GM12874 (cell line): ENCODE results near the gene SRPK3.

Experiments used
- CTCF ChIP-seq: IDR thresholded peaks from 2 replicates; pipeline ENCODE4 v1.5.1; 2011; ENCODE audit warnings: low read depth, mild to moderate bottlenecking, control low read depth, low read length, moderate library complexity; ENCODE audit not compliant: insufficient read depth

The SRPK3 gene

GRCh38 chrX:153828308-153828707 lies 47.5 kb downstream of the SRPK3 start:
- no peak for TF ChIP-seq CTCF

DNA sequence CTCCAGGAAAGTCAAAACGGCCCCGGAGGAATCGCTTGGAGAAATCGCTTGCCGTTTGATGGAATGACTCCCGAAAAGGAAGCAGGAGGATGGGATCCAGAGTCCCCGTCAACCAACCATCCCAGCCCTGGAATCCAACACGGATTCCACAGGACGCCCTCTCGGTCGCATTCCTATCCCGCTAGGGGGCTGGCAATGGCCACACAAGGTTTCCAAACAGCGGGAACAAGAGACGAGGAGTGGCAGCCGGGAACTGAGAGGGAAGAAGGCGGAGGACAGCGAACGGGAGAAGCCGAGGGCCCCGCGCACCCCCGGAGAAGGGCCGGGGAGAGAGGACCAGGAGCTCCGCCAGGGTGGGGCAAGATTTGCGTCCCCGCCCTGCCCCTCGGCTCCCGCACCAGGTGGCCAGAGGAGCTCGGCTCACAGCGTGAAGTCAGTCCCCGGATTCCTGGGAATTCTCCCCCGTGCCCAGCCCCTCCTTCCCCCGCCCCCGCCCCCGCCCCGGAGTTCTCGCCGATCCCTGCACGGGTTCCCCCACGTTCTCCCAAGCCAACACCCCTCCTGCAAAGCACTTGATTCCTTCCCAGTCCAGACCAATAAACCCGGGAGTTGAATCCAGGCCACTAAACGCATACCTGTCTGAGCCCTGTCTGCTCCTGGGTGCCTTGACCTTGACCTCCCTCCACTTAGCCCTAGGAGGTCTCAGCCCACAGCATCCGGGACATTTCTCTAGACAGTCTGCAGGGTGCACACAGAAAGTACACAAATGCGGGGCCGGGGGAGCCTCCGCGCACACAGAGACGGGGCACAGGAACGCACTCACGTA lies 48.1 kb downstream of the SRPK3 start:
- TF ChIP-seq CTCF: no peak

- no peak for TF ChIP-seq CTCF
Observed at GRCh38 chrX:153829549-153829798, 48.6 kb downstream of the SRPK3 start.

- TF ChIP-seq CTCF: no peak
Observed at GRCh38 chrX:153829799-153830639, 49.2 kb downstream of the SRPK3 start, which contains the start of gene PDZD4. Gene PDZD4, minus strand, starts transcription at chrX:153830544. Its CDS starts 246 bp downstream, at chrX:153830298.

- no peak for TF ChIP-seq CTCF
Observed at GRCh38 chrX:153830640-153831428, 50.0 kb downstream of the SRPK3 start.

GRCh38 chrX:153831429-153832150 lies 50.7 kb downstream of the SRPK3 start:
- TF ChIP-seq CTCF: no peak

GRCh38 chrX:153832728-153833127 lies 51.9 kb downstream of the SRPK3 start:
- no peak for TF ChIP-seq CTCF
